ENCODE measurements around the gene DSG3.

DNA sequence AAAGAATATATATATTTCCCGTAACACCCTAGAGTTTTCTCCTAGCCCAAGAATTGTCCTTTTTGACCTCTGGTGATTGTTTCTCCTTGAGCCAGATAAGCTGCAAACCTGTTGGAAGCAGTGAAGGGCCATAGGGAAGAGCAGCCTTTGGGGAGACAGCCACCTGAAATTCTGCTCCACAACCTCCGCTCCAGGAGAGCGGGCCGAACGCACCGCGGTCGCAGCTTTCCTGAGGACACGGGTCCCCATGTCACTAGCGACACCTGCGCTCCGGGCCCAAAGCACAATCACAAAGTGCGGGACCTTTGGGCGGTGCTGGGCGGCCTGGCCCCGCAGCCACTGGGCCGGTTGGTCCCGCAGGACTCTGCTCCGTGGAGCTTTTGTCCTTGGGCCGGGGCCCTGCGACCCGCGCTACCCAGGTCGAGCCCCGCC is 49.9 kb downstream of the DSG3 start:
- TF ChIP-seq, protein P1, sequence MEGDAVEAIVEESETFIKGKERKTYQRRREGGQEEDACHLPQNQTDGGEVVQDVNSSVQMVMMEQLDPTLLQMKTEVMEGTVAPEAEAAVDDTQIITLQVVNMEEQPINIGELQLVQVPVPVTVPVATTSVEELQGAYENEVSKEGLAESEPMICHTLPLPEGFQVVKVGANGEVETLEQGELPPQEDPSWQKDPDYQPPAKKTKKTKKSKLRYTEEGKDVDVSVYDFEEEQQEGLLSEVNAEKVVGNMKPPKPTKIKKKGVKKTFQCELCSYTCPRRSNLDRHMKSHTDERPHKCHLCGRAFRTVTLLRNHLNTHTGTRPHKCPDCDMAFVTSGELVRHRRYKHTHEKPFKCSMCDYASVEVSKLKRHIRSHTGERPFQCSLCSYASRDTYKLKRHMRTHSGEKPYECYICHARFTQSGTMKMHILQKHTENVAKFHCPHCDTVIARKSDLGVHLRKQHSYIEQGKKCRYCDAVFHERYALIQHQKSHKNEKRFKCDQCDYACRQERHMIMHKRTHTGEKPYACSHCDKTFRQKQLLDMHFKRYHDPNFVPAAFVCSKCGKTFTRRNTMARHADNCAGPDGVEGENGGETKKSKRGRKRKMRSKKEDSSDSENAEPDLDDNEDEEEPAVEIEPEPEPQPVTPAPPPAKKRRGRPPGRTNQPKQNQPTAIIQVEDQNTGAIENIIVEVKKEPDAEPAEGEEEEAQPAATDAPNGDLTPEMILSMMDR (IDR thresholded peaks at IDR 0.05), result no peak
- no peak for TF ChIP-seq EP300 (IDR thresholded peaks at IDR 0.05)

Measured in gastroesophageal sphincter (tissue), 3 donors.